Ectodermal cell (in vitro differentiated cells): ENCODE measurements around the gene CMTM4.
"Not testable (repeated sequence)": the region's sequence is repeated elsewhere in the genome, so short reads cannot be mapped to it uniquely, and the experiment has no call there.

ENCODE experiments used
- H3K27ac ChIP-seq: 2 replicates; pipeline ENCODE4 v1.7.0; 2013; ENCODE audit warnings: mild to moderate bottlenecking, low read depth, low read length; ENCODE audit not compliant: insufficient read depth, poor library complexity, severe bottlenecking
- H3K27me3 ChIP-seq: 2 replicates; pipeline ENCODE4 v1.7.0; 2013; ENCODE audit warnings: mild to moderate bottlenecking, low read length; ENCODE audit not compliant: insufficient read depth, control insufficient read depth, poor library complexity, severe bottlenecking
- H3K36me3 ChIP-seq: one replicate; pipeline ENCODE4 v1.7.0; 2013; ENCODE audit warnings: low read length; ENCODE audit not compliant: control insufficient read depth, insufficient read depth
- H3K4me1 ChIP-seq: one replicate; pipeline ENCODE4 v1.7.0; 2013; ENCODE audit warnings: low read length; ENCODE audit not compliant: control insufficient read depth, insufficient read depth
- H3K4me3 ChIP-seq: 2 replicates; pipeline ENCODE4 v1.7.0; 2013; ENCODE audit warnings: low read depth, low read length, control low read depth; ENCODE audit not compliant: insufficient read depth
- H3K9me3 ChIP-seq: 2 replicates; pipeline ENCODE4 v1.7.0; 2013; ENCODE audit warnings: mild to moderate bottlenecking, low read length, moderate library complexity; ENCODE audit not compliant: control insufficient read depth
- WGBS, 2 experiments: methylation state at CpG; one replicate each; pipeline ENCODE4 v1.1.7; 2013; ENCODE audit warnings: missing lambda C conversion rate in 2 of 2; 5-methylcytosine and 5-hydroxymethylcytosine counted together

CMTM4 gene

GRCh38 chr16:66692341-66692740, 4.2 kb downstream of the CMTM4 start:
- Histone ChIP-seq H3K9me3 (no peaks in the 10 kb centered on the region), H3K4me1 (peaks cover 10% of the 10 kb centered on the region), H3K27me3 (peaks cover 17% of the 10 kb centered on the region), H3K4me3 (no peak overlapping the region), H3K27ac (no peak overlapping the region), H3K36me3 (no peaks in the 10 kb centered on the region)
- 83 to 88% methylated on average over 6 of the region's 6 CpGs for WGBS, 2 experiments

GRCh38 chr16:66691234-66691633, 5.3 kb downstream of the CMTM4 start:
- Histone ChIP-seq H3K27ac (no peak overlapping the region), H3K4me3 (no peak overlapping the region), H3K9me3 (no peaks in the 10 kb centered on the region), H3K36me3 (no peaks in the 10 kb centered on the region), H3K27me3 (peaks cover 11% of the 10 kb centered on the region), H3K4me1 (peaks cover 10% of the 10 kb centered on the region)
- 91 to 96% methylated on average over 6 of the region's 6 CpGs for WGBS, 2 experiments

GRCh38 chr16:66690106-66690847, 6.3 kb downstream of the CMTM4 start:
- Histone ChIP-seq H3K27ac (no peak overlapping the region), H3K9me3 (no peaks in the 10 kb centered on the region), H3K4me3 (no peak overlapping the region), H3K36me3 (no peaks in the 10 kb centered on the region), H3K27me3 (peaks cover 2% of the 10 kb centered on the region), H3K4me1 (peaks cover 6% of the 10 kb centered on the region)
- 76 to 82% methylated on average over 7 of the region's 7 CpGs for WGBS, 2 experiments

GRCh38 chr16:66689282-66689681, 7.3 kb downstream of the CMTM4 start:
- Histone ChIP-seq H3K27me3 (no peaks in the 10 kb centered on the region), H3K4me3 (no peak overlapping the region), H3K9me3 (no peaks in the 10 kb centered on the region), H3K4me1 (peaks cover 6% of the 10 kb centered on the region), H3K36me3 (no peaks in the 10 kb centered on the region), H3K27ac (no peak overlapping the region)
- 93 to 96% methylated on average over 6 of the region's 6 CpGs for WGBS, 2 experiments

GRCh38 chr16:66687906-66688625, 8.5 kb downstream of the CMTM4 start:
- no peak overlapping the region for H3K4me3 ChIP-seq
- 91 to 92% methylated on average over 9 of the region's 9 CpGs for WGBS, 2 experiments
- H3K4me1 ChIP-seq, result peaks cover 6% of the 10 kb centered on the region
- H3K9me3 ChIP-seq, result no peaks in the 10 kb centered on the region
- no peaks in the 10 kb centered on the region for H3K27me3 ChIP-seq
- H3K27ac ChIP-seq, result no peak overlapping the region
- no peaks in the 10 kb centered on the region for H3K36me3 ChIP-seq

GRCh38 chr16:66685501-66686115, 10.9 kb downstream of the CMTM4 start:
- not testable (repeated sequence) for H3K27ac ChIP-seq, H3K9me3 ChIP-seq, H3K27me3 ChIP-seq, H3K4me3 ChIP-seq, H3K4me1 ChIP-seq, H3K36me3 ChIP-seq
- WGBS, 2 experiments, result 93 to 97% methylated on average over 14 of the region's 14 CpGs

- no peak overlapping the region for H3K4me3 ChIP-seq
- no peaks in the 10 kb centered on the region for H3K27me3 ChIP-seq
- H3K4me1 ChIP-seq, result no peaks in the 10 kb centered on the region
- H3K27ac ChIP-seq, result no peak overlapping the region
- WGBS, 2 experiments, result 89 to 95% methylated on average over 1 of the region's 1 CpG
- H3K9me3 ChIP-seq, result no peaks in the 10 kb centered on the region
- no peaks in the 10 kb centered on the region for H3K36me3 ChIP-seq
Measured at GRCh38 chr16:66682271-66682670, 14.3 kb downstream of the CMTM4 start.

GRCh38 chr16:66681676-66682075, 14.9 kb downstream of the CMTM4 start:
- H3K4me1 ChIP-seq, result no peaks in the 10 kb centered on the region
- 94 to 96% methylated on average over 4 of the region's 4 CpGs for WGBS, 2 experiments
- no peaks in the 10 kb centered on the region for H3K27me3 ChIP-seq
- H3K36me3 ChIP-seq, result no peaks in the 10 kb centered on the region
- no peak overlapping the region for H3K27ac ChIP-seq
- no peak overlapping the region for H3K4me3 ChIP-seq
- no peaks in the 10 kb centered on the region for H3K9me3 ChIP-seq

GRCh38 chr16:66678337-66678736, 18.2 kb downstream of the CMTM4 start:
- Histone ChIP-seq H3K9me3 (no peaks in the 10 kb centered on the region), H3K27me3 (no peaks in the 10 kb centered on the region), H3K4me1 (no peaks in the 10 kb centered on the region), H3K27ac (no peak overlapping the region), H3K4me3 (no peak overlapping the region), H3K36me3 (no peaks in the 10 kb centered on the region)
- 90 to 96% methylated on average over 2 of the region's 2 CpGs for WGBS, 2 experiments

GRCh38 chr16:66677836-66678235, 18.7 kb downstream of the CMTM4 start:
- Histone ChIP-seq H3K9me3 (no peaks in the 10 kb centered on the region), H3K27ac (no peak overlapping the region), H3K27me3 (no peaks in the 10 kb centered on the region), H3K4me3 (no peak overlapping the region), H3K36me3 (no peaks in the 10 kb centered on the region), H3K4me1 (no peaks in the 10 kb centered on the region)
- WGBS, 2 experiments, result 92 to 95% methylated on average over 6 of the region's 6 CpGs
